K562 (cell line): ENCODE measurements around the gene COG4. TPM values are rescaled to one million over a fixed set of nuclear protein-coding genes. Genes with fewer than 3 reads are reported as not detected.

ENCODE experiments used
- DPF2 ChIP-seq: fragments of 450-650 bp; IDR thresholded peaks from 2 replicates; pipeline ENCODE4 v1.6.1; 2016
- E2F4 ChIP-seq: sonication (generic); formaldehyde crosslinking; IDR thresholded peaks from 2 replicates; pipeline ENCODE4 v1.8.0; 2022; ENCODE audit warnings: mild to moderate bottlenecking, low read depth, missing genetic modification reagents
- E2F5 ChIP-seq: sonication (generic); formaldehyde crosslinking; IDR thresholded peaks from 2 replicates; pipeline ENCODE4 v1.8.0; 2022; ENCODE audit warnings: mild to moderate bottlenecking, missing genetic modification reagents
- HDGF ChIP-seq: fragments of 450-650 bp; IDR thresholded peaks from 2 replicates; pipeline ENCODE4 v1.6.1; 2016
- KAT7 ChIP-seq: sonication (generic); formaldehyde crosslinking; IDR thresholded peaks from 2 replicates; pipeline ENCODE4 v1.8.0; 2022; ENCODE audit warnings: missing genetic modification reagents, mild to moderate bottlenecking, borderline replicate concordance
- KDM5B ChIP-seq: fragments of 200-600 bp; sonication (generic); IDR thresholded peaks from 2 replicates; pipeline ENCODE4 v1.6.1; 2012; ENCODE audit warnings: low read depth, mild to moderate bottlenecking, moderate library complexity, low read length, control low read depth, inconsistent platforms; ENCODE audit not compliant: insufficient replicate concordance
- MYBL2 ChIP-seq, 2 experiments: fragments of 450-650 bp in 1 of 2; sonication (generic) in 1 of 2; formaldehyde crosslinking in 1 of 2; IDR thresholded peaks; 2 replicates each; pipeline versions ENCODE4 v1.6.1 to v1.8.1; 2017 to 2022; ENCODE audit warnings: borderline replicate concordance in 1 of 2, inconsistent platforms in 1 of 2, low read depth in 1 of 2, mild to moderate bottlenecking in 1 of 2, missing genetic modification reagents in 1 of 2, moderate library complexity in 1 of 2
- NR3C1 ChIP-seq: sonication (generic); formaldehyde crosslinking; IDR thresholded peaks from 2 replicates; pipeline ENCODE4 v1.8.1; 2022; ENCODE audit warnings: missing genetic modification reagents
- PREB ChIP-seq: sonication (generic); formaldehyde crosslinking; IDR thresholded peaks from 2 replicates; pipeline ENCODE4 v1.8.1; 2023; ENCODE audit warnings: mild to moderate bottlenecking, missing genetic modification reagents
- ZNF584 ChIP-seq: fragments of 200-800 bp; sonication (Bioruptor generic); IDR thresholded peaks from 2 replicates; pipeline ENCODE4 v1.6.1; 2016; ENCODE audit warnings: low read depth, mild to moderate bottlenecking, missing genetic modification characterization, missing compliant biosample characterization
- polyA plus RNA-seq, 8 experiments: library from polyadenylated mRNA; depleted of rRNA in 4 of 8; stranded (reverse) in 5 of 8; unstranded in 3 of 8; fragments of >200 nt; fragmentation: Nextera tagmentation in 2 of 8; fragmentation: Illumina TruSeq in 1 of 8; extraction: Ambion mirVana in 2 of 8; extraction: Trizol in 1 of 8; gene quantifications; 2 replicates each; pipeline versions ENCODE4 v1.2.1 to v1.2.3, GENCODE V29; 2011 to 2014; ENCODE audit warnings: inconsistent platforms in 1 of 8, missing spikeins in 1 of 8
- total RNA-seq, 7 experiments: library from RNA; depleted of rRNA in 6 of 7; stranded (reverse); fragments of >200 nt in 6 of 7; fragmentation: Illumina TruSeq in 2 of 7; extraction: Trizol in 2 of 7; gene quantifications; 2 replicates each; pipeline versions ENCODE4 v1.2.1 to v1.2.3, GENCODE V29; 2011 to 2021; ENCODE audit warnings: low replicate concordance in 1 of 7
- TF ChIP-seq, protein P1 (sequence below): fragments of 250-450 bp; sonication (Bioruptor Pico); IDR thresholded peaks from 2 replicates; pipeline ENCODE4 v1.5.0; 2020; ENCODE audit warnings: mild to moderate bottlenecking, borderline replicate concordance

Gene COG4
- total and polyA plus RNA-seq, 9 of the 15 experiments (the other 6 are each of a cell fraction or from before 2014, with no cell fraction given) = 13.7 to 73.9 (median 44.2) TPM

GRCh38 chr16:70523743-70524398, 517 bp upstream of the COG4 start, which contains the start of gene SF3B3 (continued):
- no peak for TF ChIP-seq E2F5 (CRISPR knock-in tag)
- TF ChIP-seq KAT7 (CRISPR knock-in tag) = no peak
- TF ChIP-seq, protein P1, sequence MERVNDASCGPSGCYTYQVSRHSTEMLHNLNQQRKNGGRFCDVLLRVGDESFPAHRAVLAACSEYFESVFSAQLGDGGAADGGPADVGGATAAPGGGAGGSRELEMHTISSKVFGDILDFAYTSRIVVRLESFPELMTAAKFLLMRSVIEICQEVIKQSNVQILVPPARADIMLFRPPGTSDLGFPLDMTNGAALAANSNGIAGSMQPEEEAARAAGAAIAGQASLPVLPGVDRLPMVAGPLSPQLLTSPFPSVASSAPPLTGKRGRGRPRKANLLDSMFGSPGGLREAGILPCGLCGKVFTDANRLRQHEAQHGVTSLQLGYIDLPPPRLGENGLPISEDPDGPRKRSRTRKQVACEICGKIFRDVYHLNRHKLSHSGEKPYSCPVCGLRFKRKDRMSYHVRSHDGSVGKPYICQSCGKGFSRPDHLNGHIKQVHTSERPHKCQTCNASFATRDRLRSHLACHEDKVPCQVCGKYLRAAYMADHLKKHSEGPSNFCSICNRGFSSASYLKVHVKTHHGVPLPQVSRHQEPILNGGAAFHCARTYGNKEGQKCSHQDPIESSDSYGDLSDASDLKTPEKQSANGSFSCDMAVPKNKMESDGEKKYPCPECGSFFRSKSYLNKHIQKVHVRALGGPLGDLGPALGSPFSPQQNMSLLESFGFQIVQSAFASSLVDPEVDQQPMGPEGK (CRISPR knock-in tag) = no peak
- TF ChIP-seq HDGF = no peak
- TF ChIP-seq NR3C1 = no peak
- peak; percentile 73; the same call in 1 of the 2 replicates for TF ChIP-seq ZNF584
- TF ChIP-seq MYBL2 (IDR thresholded peaks at IDR 0.05; ENCODE audit: low read depth) = peak; percentile 60; the same call in 1 of the 2 replicates
- no peak for TF ChIP-seq MYBL2 (CRISPR knock-in tag; IDR thresholded peaks at IDR 0.05; ENCODE audit: borderline replicate concordance)
- no peak for TF ChIP-seq PREB (CRISPR knock-in tag)
- TF ChIP-seq E2F4 (CRISPR knock-in tag) = peak; percentile 13; the same call in 1 of the 2 replicates
- peak; percentile 77 for TF ChIP-seq KDM5B
- no peak for TF ChIP-seq DPF2
